Measurements from ENCODE around the gene ADAT3.
"Not testable (repeated sequence)": the region's sequence is repeated elsewhere in the genome, so short reads cannot be mapped to it uniquely, and the experiment has no call there.

ADAT3 gene

GRCh38 chr19:1884719-1885334, 20.4 kb upstream of the ADAT3 start:
- no peak for DNase-seq

GRCh38 chr19:1885398-1886119, 19.6 kb upstream of the ADAT3 start, which contains the start of gene ABHD17A:
Gene ABHD17A, minus strand, starts transcription at chr19:1885496. Its CDS starts 3,930 bp downstream, at chr19:1881566.
- peak; percentile 96 for DNase-seq

- not testable (repeated sequence) for DNase-seq
These were observed 18.8 kb upstream of the ADAT3 start for GRCh38 chr19:1886360-1886759.

- no peak for DNase-seq
These were observed 16.8 kb upstream of the ADAT3 start for GRCh38 chr19:1888385-1888784.

GRCh38 chr19:1889907-1890306, 15.3 kb upstream of the ADAT3 start:
- no peak for DNase-seq

- no peak for DNase-seq
These were observed 11.4 kb upstream of the ADAT3 start for GRCh38 chr19:1893791-1894190.

- DNase-seq, result no peak
These were observed 8.7 kb upstream of the ADAT3 start for GRCh38 chr19:1896508-1896907.

- DNase-seq, result no peak
These were observed 3.2 kb upstream of the ADAT3 start for GRCh38 chr19:1901940-1902404.

- DNase-seq, result no peak
These were observed 2.3 kb upstream of the ADAT3 start for GRCh38 chr19:1902923-1903322.

GRCh38 chr19:1904860-1905109, 414 bp upstream of the ADAT3 start:
- DNase-seq, result no peak

- DNase-seq, result no peak
These were observed 720 bp downstream of the ADAT3 start for GRCh38 chr19:1905863-1906375.

GRCh38 chr19:1906985-1907562, 1.9 kb downstream of the ADAT3 start:
- DNase-seq, result no peak

GRCh38 chr19:1907563-1908363, 2.6 kb downstream of the ADAT3 start:
- DNase-seq, result no peak

GRCh38 chr19:1908364-1908678, 3.1 kb downstream of the ADAT3 start:
- no peak for DNase-seq

- DNase-seq, result no peak
These were observed 4.5 kb downstream of the ADAT3 start for GRCh38 chr19:1909761-1910080.

- DNase-seq, result no peak
These were observed 5.0 kb downstream of the ADAT3 start for GRCh38 chr19:1910177-1910576.

GRCh38 chr19:1911098-1911497, 5.9 kb downstream of the ADAT3 start:
- DNase-seq, result no peak

- DNase-seq, result no peak
These were observed 6.8 kb downstream of the ADAT3 start for GRCh38 chr19:1911995-1912394.

GRCh38 chr19:1912760-1913505, 7.7 kb downstream of the ADAT3 start:
- DNase-seq, result no peak

GRCh38 chr19:1913781-1914577, 8.8 kb downstream of the ADAT3 start:
- DNase-seq, result no peak

GRCh38 chr19:1914826-1915341, 9.7 kb downstream of the ADAT3 start:
- no peak for DNase-seq

GRCh38 chr19:1917146-1917545, 11.9 kb downstream of the ADAT3 start:
- no peak for DNase-seq

Measured in OCI-M1 (cell line).